Activated effector memory CD4-positive, alpha-beta T cell treated with anti-CD3 and anti-CD28 coated beads, Interleukin-2, amount 50 U/mL, for 16 hours (primary cell): ENCODE measurements around the gene SRSF3.
"Not testable (repeated sequence)": the region's sequence is repeated elsewhere in the genome, so short reads cannot be mapped to it uniquely, and the experiment has no call there.

Experiments used
- DNase-seq: peaks from one replicate; pipeline ENCODE4 v3.0.0-alpha.2; 2020

Gene SRSF3

DNA sequence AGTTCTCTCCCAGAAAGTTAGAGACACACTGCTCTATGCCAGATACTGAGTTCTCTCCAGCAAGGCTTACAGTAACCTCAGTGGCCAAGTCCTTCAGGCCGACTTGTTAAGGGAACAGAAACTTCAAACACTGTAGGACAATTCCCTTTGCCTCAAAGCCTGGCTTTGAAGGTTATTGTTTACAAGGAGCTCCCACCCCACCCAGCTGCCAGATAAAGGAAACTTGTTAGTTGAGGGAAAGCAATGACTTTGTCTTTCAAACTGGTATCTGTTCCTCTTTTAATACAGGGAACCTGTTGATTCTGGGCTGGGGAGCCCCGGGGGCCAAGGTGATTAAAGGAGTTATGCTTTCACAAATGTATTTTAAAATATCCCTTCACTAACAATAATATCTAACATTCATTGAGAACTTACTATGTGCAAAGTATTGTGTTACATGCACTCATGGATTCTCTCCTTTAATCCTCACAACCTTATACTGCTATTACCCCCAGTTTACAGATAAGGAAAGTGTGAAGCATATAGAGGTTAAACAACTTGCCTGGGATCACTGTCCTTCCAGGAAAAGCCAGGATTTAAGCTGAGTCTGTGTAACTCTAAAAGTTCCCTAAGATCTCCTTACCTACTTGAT, 56.8 kb downstream of the SRSF3 start:
- DNase-seq: no peak

- DNase-seq: no peak
These were observed 57.7 kb downstream of the SRSF3 start for GRCh38 chr6:36651659-36652379.

DNA sequence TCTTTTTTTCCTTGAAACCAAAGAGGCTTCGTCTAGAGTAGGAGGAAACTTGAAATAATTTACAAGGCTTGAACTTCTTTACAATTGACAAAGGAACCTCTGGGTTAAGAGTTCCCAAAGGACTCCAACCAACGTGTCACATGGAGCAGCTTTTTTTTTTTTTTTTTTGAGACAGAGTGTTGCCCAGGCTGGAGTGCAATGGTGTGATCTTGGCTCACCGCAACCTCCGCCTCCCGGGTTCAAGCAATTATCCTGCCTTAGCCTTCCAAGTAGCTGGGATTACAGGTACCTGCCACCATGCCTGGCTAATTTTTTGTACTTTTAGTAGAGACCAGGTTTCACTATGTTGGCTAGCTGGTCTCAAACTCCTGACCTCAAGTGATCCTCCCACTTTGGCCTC, 60.3 kb downstream of the SRSF3 start:
- not testable (repeated sequence) for DNase-seq
